NCI-H1694 treated with DMSO at 0.1 percent for 48 hours (cell line): ENCODE measurements around the gene MEGF6.

Experiments used
- DNase-seq: peaks from one replicate; lab custom pipeline; 2025; lab: John Stamatoyannopoulos, UW

Gene MEGF6

DNA sequence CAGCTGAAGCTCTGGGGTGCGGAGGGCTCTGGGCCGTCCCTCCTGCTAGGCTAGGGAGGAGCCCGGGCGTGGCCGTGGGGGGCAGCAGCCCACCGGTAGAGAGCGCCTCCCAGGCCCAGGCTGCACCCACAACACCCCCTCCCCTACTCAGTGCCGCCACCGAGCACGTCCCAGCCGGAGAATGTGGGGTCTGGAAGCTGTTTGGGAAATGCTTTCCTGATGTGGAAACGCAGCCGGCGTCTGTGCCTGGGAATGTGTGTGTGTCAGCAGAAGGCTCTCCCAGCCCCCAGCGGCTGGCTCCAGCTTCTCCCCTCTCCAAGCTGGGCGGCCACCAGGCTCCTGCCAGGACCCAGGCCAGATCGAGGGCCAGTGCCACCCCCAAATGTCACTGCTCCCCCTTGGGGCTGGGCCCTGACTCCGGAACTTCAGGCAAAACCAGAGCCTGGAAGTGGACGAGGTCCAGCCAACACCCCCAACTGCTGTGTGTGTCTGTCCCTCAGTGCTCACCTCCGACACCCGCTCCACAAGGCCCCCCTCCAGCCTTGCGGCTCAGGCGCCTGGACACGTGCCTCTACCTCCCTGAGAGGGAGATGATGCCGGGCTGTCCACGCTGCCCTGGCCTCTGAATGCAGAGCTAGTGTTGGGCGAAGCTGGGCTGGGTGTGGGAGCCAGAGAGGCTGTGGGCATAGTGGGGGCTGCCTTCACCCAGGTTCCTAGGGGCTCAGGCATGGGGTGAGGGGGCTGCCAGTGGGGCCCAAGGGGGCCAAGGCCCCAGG is 74.7 kb downstream of the MEGF6 start:
- no peak for DNase-seq

- no peak for DNase-seq
These were observed 75.6 kb downstream of the MEGF6 start for GRCh38 chr1:3535732-3536131.

DNA sequence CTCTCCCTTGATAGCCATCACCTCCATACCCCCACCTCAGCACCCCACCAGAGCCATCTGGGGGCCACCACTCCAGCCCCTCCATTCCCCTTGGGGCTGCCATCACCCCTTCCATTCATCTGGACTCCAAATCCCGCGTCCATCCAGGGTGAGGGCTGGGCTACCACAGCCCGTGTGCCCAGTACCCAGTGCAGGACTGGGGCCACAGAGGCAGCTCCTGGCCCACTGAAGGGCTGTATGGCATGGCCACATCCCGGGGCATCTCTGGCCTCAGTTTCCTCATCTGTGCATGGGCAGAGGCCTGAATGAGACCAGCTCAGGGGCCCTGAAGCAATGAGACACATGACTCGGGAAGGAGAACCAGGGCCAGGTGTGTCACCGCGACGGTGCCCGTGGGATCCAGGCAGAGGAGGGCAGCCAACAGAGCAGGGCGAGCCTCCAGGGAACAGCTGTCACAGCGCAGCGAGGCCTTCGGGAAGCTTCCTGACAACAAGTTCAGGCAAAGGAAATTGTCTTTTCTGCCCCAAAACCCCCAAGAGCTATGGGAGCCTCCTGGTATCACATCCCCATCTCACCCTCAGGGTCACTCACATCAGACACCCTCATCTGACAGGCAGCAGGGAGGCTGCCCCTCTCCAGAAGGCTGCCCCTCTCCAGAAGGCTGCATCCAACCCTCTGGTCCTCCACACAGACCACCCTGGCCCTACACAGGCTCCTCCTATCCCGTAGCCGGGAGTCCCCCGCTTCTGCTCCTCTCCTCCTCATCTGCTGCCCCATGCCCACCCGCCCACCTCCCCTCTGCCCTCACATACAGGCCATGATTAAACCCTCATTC is 76.3 kb downstream of the MEGF6 start:
- DNase-seq: peak; percentile 16

DNA sequence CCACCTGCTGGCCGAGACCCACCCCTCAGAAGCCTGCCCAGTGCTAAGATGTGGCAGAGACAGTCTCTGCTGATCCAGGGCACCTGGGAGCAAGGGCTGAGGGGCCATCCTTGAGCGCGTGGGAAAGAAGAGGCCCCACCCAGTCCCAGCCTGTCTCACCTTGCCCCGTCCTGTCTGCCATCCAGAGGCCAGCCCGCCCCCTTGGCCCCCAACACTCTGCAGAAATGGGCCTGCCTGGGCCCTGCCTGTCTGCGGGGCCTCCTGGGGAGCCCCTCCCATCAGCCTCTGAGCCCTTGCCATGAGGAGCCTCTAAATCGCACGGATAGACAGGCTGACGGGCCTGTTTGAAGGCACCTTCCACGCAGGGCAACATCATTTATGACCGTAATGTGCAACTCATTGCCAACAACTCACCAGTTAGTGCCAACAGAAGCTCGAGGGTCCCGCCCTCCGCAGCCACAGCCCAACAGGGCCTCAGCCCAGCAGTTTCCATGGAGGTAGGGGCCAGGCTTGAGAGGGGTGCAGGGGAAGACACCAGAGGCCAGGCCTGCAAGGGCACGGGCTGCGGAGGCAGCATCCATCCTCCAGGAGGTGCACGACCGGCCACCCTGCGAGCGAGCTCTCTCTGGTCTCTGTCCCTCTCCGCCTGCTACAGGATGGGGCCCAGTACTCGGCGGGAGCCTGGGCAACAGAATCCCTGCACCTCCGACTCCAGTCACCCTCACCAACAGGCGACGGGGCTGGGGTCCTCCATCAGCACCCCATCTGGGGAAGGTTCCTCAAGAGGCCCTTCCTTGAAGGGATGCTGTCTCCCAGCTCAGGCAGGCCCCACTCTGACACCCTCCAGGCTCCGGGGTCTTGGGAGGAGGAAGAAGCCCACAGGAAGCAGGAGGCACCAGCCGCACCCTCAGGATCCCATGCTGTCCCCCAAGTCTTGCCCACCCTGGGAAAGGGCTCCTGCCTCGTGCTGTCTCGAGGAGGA is 78.0 kb downstream of the MEGF6 start:
- DNase-seq: no peak

GRCh38 chr1:3531928-3532327 is 79.4 kb downstream of the MEGF6 start:
- no peak for DNase-seq

DNA sequence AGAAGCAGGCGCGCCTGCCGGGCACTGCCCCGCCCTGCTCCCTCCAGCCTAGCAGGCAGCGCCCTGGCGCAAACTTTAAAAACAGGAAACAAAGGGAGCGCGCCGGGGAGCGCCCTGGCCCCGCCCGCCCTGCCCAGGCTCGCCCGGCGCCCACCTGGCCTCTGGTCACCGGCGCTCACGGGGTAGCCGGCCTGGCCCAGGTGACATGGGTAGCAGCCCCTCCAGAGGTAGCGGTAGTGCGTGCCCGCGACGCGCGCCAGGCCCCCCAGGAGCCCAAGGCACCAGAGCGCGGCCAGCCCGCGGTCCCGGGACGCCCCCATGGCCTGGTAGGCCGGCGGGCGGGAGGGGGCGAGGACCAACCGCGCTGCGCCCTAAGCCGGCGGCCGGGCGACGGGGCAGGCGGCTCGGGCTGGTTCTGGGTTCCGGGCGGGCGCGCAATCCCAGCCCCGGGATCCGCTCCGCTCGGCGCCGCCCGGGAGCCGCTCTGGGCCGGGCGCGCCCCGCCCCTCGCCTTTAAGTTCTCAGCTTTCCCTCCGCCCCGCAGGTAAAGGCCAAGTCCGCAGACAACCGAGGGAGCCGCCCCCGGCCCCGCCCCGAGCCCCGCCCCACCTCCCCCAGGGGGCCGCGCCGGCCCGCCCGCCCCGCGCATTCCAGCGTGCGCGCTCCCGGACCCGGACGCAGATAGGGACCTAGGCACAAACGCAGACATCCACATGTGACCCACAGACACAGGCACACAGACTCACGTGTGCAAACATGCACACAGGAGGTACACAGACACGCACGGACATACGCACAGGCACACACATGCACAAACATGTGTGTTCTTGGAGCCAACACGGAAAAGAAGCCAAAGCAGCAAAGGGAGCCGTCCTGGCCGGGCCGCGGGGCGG is 80.1 kb downstream of the MEGF6 start:
- DNase-seq: no peak

- DNase-seq: no peak
These were observed 81.0 kb downstream of the MEGF6 start for GRCh38 chr1:3530086-3530925.

DNA sequence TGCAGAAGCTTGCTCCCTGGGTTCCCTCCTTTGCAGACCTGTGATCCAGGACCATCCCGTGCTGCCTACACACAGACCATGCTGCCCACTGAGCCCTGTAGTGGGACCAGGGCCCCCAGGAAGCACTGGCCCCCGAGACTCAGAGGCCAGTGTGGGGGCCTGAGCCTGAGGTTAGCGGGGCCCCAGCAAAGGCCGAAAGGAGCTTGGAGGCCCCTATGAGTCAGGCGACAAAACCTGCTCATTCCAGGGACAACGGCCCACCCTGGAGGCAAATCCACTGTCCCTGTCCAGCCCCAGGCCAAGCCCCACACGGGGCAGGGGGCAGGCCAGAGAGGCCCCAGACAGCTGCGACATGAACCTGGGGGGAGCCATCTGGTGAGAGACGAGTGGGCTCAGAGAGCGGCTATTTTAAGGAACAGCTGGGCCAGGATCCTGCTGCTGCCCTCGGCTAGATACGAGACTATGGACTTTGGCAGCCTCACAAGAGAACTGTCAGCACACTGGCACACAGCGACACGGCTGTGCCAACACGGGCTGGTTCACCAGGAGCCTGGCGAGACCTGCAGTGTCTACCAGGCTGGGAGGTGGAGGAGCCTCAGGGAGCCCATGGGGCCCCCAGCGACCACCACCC is 82.1 kb downstream of the MEGF6 start:
- peak; percentile 14 for DNase-seq

DNA sequence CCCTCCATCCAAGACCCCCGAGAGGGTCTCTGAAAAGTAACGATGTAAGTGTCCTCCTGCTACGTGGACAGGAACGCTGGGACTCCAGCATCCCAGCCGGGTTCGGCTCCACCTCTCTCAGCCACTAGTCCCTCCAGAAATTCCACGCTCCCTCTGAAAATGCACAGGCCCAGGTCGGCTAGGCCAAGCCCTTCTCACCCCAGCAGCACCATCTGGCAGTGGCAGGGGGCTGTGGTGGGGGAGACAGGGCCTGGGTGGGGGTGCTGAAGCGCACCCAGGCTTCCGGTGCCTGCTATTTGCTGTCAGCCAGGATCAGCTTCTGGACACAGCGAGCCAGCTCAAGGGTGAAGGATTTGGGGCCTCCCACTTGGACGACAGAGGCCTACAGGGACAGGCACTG is 83.5 kb downstream of the MEGF6 start:
- no peak for DNase-seq

- no peak for DNase-seq
These were observed 85.5 kb downstream of the MEGF6 start for GRCh38 chr1:3525551-3526482.

GRCh38 chr1:3524556-3525203 is 86.6 kb downstream of the MEGF6 start:
- no peak for DNase-seq

GRCh38 chr1:3523980-3524379 is 87.3 kb downstream of the MEGF6 start:
- DNase-seq: no peak

GRCh38 chr1:3522564-3523265 is 88.6 kb downstream of the MEGF6 start:
- no peak for DNase-seq

DNA sequence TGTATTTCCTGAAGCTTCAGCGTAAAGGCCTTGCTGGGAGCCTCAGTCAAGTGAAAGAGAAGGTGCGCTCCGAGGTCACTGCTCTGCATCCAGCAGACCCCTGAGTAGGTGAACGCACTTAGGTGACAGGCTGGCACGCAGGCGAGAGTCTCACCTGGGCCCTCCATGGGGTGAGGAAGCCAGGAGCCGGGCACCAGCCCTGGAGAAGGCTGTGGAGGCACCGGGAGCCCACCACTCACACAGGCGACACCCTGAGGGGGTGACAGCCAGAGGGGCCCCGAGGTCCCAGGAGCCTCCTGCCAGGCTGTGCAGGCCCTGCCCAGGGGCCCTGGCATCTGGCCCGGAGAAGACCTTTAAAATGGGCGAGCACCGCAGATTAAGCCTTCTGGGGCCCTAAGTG is 89.2 kb downstream of the MEGF6 start:
- DNase-seq: no peak

DNA sequence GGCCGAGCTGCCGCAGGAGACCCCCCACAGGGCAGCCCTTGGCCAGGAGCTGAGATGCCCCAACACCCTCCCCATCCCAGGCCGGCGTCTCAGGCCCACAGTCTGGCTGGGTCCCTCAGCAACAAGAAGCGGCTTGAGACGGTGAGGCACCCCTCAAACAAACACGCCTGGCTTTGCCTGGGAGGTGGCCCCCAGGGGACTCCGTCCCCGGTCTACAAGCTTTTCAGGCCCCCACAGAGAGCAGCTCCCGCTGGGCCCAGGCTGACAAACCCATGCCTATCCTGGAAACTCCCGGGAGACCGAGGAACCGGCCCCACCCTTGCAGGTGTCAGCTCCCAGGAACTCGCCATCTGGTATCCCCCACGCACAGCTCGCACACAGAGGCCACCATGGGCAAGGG is 89.9 kb downstream of the MEGF6 start:
- no peak for DNase-seq

DNA sequence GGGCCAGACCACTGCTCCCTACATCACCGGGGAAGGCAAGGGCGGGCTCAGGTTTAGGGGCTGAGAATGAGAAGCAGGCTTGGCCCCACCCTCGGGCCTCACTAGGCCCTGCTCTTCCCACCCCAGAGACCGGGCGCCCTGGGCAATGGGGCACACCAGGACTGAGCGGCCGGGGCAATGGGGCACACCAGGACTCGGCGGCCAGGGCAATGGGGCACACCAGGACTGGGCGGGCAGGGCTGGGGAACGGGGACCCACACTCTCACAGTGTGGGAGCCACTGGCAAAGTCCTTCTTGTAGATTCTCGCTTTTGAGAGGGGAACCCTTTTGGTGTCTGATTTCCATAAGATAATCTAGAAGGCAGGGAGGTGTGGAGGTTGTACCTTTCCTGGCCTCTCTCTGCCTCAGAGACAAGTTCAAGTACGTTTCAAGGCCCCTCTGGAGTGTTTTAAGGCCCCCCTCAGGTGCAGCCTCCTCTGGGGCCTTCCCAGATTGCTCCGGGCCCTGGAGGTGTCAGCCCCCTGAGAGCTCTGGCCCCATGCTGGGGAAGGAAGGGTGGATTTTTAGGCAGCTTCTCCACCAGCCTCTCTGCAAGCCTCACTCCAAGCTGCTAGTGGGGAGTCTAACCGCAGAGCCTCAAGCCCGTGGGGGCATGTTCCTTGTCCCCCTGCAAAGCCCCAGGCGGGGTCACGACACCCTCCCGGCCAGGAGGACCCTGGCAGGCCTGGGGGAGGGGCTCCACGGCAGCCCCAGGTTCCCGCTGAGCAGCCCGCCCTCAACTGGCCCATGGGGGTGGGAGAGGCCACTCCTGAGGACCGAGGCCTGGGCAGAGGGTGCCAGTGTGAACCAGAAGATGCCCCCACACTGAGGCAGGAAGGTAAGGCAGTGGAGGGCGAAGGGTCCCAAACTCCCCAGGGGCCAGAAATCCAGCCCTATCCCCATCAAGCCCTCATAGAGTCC is 90.6 kb downstream of the MEGF6 start:
- no peak for DNase-seq
